DOHH2 (cell line): Measurements from ENCODE around the gene THAP12.

ENCODE experiments used
- EZH2phosphoT487 ChIP-seq: fragments of 200-600 bp; sonication (generic); IDR thresholded peaks from 2 replicates; pipeline ENCODE4 v1.6.1; 2017; ENCODE audit warnings: borderline replicate concordance, mild to moderate bottlenecking, antibody characterized with exemption, low read length, moderate library complexity, mixed read lengths
- TF ChIP-seq, protein P1 (sequence below): fragments of 200-600 bp; sonication (generic); IDR thresholded peaks from one replicate; pipeline ENCODE4 v1.5.1; 2014; ENCODE audit warnings: antibody characterized with exemption, mild to moderate bottlenecking, low read depth, low read length; ENCODE audit not compliant: poor library complexity, severe bottlenecking

DNA sequence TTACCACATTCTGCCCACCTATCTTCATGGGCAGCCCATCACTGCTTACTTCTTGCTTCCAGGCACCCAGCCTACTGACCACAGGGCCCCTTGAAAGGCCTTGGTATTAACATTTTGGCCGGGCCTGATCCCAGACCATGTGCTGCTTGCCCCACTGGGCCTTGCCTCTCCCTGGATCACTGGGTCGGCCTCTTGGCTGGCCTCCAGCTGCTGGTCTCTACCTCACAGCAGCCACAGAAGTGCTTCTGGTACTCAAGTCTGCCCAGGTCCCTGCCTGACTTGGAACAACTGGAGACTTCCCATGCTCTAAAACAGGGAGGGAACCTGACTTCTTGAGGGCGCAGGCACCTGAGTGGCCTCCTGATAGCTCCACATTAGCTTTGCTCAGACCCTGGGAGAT, 63.6 kb downstream of the THAP12 start:
- TF ChIP-seq, protein P1, sequence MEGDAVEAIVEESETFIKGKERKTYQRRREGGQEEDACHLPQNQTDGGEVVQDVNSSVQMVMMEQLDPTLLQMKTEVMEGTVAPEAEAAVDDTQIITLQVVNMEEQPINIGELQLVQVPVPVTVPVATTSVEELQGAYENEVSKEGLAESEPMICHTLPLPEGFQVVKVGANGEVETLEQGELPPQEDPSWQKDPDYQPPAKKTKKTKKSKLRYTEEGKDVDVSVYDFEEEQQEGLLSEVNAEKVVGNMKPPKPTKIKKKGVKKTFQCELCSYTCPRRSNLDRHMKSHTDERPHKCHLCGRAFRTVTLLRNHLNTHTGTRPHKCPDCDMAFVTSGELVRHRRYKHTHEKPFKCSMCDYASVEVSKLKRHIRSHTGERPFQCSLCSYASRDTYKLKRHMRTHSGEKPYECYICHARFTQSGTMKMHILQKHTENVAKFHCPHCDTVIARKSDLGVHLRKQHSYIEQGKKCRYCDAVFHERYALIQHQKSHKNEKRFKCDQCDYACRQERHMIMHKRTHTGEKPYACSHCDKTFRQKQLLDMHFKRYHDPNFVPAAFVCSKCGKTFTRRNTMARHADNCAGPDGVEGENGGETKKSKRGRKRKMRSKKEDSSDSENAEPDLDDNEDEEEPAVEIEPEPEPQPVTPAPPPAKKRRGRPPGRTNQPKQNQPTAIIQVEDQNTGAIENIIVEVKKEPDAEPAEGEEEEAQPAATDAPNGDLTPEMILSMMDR = no peak
- TF ChIP-seq EZH2phosphoT487 = no peak
